ENCODE results near the gene PLEK.

GRCh38 chr2:68318914-68319397 is 46.1 kb upstream of the PLEK start:
- no peak for TF ChIP-seq CTCF (IDR thresholded peaks at IDR 0.05)
- TF ChIP-seq EP300 (IDR thresholded peaks at IDR 0.05): no peak
